ENCODE data around the gene USP49.

DNA sequence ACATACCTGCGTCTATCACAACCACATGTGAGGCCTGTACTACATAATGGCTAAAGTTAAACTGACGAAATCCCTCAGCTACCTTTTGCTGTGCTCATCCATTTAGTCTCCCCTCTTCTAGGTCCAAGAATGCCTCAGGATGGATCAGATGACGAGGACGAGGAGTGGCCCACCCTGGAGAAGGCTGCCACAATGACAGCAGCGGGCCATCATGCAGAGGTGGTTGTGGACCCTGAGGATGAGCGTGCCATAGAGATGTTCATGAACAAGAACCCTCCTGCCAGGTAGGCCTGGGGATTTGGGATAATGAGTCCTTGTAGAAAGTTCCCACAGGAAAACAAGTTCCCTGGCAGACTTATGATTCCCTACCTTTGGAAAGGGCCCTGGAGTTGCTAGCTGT, 32.1 kb upstream of the USP49 start:
- TF ChIP-seq GATA2 (IDR thresholded peaks at IDR 0.05; ENCODE audit: low read depth, low read length) (no peak), GATA3 (IDR thresholded peaks at IDR 0.05; ENCODE audit: low read depth, low read length) (no peak)
